ENCODE results near the gene SLC4A1. TPM values are rescaled to one million over a fixed set of nuclear protein-coding genes. Genes with fewer than 3 reads are reported as not detected.

Gene SLC4A1
- total RNA-seq, 1 experiment from 2014 or later = not detected

- no peak for TF ChIP-seq USF2 (CRISPR knock-in tag; IDR thresholded peaks at IDR 0.05)
These were observed 16.9 kb downstream of the SLC4A1 start (continued) for GRCh38 chr17:44251062-44251461.

- Mint-ChIP-seq H3K4me3 (no peak overlapping the region), H3K4me1 (peaks cover 18% of the 10 kb centered on the region), H3K27ac (no peak overlapping the region), H3K36me3 (no peaks in the 10 kb centered on the region), H3K27me3 (ENCODE audit: low read depth) (no peaks in the 10 kb centered on the region), H3K9me3 (no peaks in the 10 kb centered on the region)
- CTCF ChIA-PET = interaction anchor here (1.1 kb wide), 1 partner anchor 82 kb away, joined by 4 read pairs; no protein-coding TSS in a partner anchor
- no peak for ATAC-seq
- DNase-seq (ENCODE audit: low spot score) = no peak
- TF ChIP-seq ELF4 (CRISPR knock-in tag; IDR thresholded peaks at IDR 0.05; ENCODE audit: low read depth) (no peak), MXD4 (CRISPR knock-in tag; IDR thresholded peaks at IDR 0.05; ENCODE audit: borderline replicate concordance) (no peak), FOXP4 (CRISPR knock-in tag; IDR thresholded peaks at IDR 0.05) (no peak), ATF3 (CRISPR knock-in tag; conservative IDR thresholded peaks at IDR 0.05) (no peak), JUN (CRISPR knock-in tag; IDR thresholded peaks at IDR 0.05) (no peak), CBFB (CRISPR knock-in tag; IDR thresholded peaks at IDR 0.05; ENCODE audit: low read depth) (no peak), EMX1 (CRISPR knock-in tag; IDR thresholded peaks at IDR 0.05) (no peak), ZNF425 (CRISPR knock-in tag; conservative IDR thresholded peaks at IDR 0.05) (no peak), OVOL2 (CRISPR knock-in tag; IDR thresholded peaks at IDR 0.05; ENCODE audit: borderline replicate concordance) (no peak), FOXP1 (CRISPR knock-in tag; IDR thresholded peaks at IDR 0.05; ENCODE audit: borderline replicate concordance) (no peak), E2F4 (CRISPR knock-in tag; IDR thresholded peaks at IDR 0.05; ENCODE audit: borderline replicate concordance, low read depth) (no peak), GRHL2 (CRISPR knock-in tag; IDR thresholded peaks at IDR 0.05; ENCODE audit: insufficient replicate concordance, severe bottlenecking) (no peak), E2F1 (CRISPR knock-in tag; IDR thresholded peaks at IDR 0.05) (no peak)
- POLR2A ChIA-PET = interaction anchor here (0.6 kb wide), 1 partner anchor 55 kb away, joined by 3 read pairs; no protein-coding TSS in a partner anchor
These were observed 18.3 kb downstream of the SLC4A1 start for GRCh38 chr17:44249501-44250246.
